ENCODE results near the gene KRT3.
"Not testable (repeated sequence)": the region's sequence is repeated elsewhere in the genome, so short reads cannot be mapped to it uniquely, and the experiment has no call there.

KRT3 gene

GRCh38 chr12:52781399-52782082, 14.4 kb downstream of the KRT3 start:
- no peak for DNase-seq

- DNase-seq, result no peak
Measured at GRCh38 chr12:52779914-52780313, 16.0 kb downstream of the KRT3 start.

GRCh38 chr12:52778833-52779232, 17.1 kb downstream of the KRT3 start:
- DNase-seq, result no peak

- no peak for DNase-seq
Measured at GRCh38 chr12:52777566-52777965, 18.4 kb downstream of the KRT3 start.

- no peak for DNase-seq
Measured at GRCh38 chr12:52776913-52777395, 19.0 kb downstream of the KRT3 start, which contains the start of gene KRT76. Gene KRT76, minus strand, starts transcription at chr12:52777345. Its CDS starts 54 bp downstream, at chr12:52777291.

- no peak for DNase-seq
Measured at GRCh38 chr12:52776435-52776834, 19.5 kb downstream of the KRT3 start.

GRCh38 chr12:52774629-52775250, 21.2 kb downstream of the KRT3 start:
- no peak for DNase-seq

- DNase-seq, result no peak
Measured at GRCh38 chr12:52772772-52773171, 23.1 kb downstream of the KRT3 start.

GRCh38 chr12:52772188-52772587, 23.7 kb downstream of the KRT3 start:
- DNase-seq, result no peak

- no peak for DNase-seq
Measured at GRCh38 chr12:52771505-52771904, 24.4 kb downstream of the KRT3 start.

- no peak for DNase-seq
Measured at GRCh38 chr12:52771088-52771487, 24.8 kb downstream of the KRT3 start.

- no peak for DNase-seq
Measured at GRCh38 chr12:52769946-52770345, 26.0 kb downstream of the KRT3 start.

- no peak for DNase-seq
Measured at GRCh38 chr12:52769354-52769753, 26.6 kb downstream of the KRT3 start.

- no peak for DNase-seq
Measured at GRCh38 chr12:52768479-52769200, 27.3 kb downstream of the KRT3 start.

GRCh38 chr12:52767427-52767826, 28.5 kb downstream of the KRT3 start:
- no peak for DNase-seq

- DNase-seq, result no peak
Measured at GRCh38 chr12:52767020-52767379, 28.9 kb downstream of the KRT3 start.

- no peak for DNase-seq
Measured at GRCh38 chr12:52766351-52767019, 29.4 kb downstream of the KRT3 start.

- DNase-seq, result no peak
Measured at GRCh38 chr12:52765702-52766101, 30.2 kb downstream of the KRT3 start.

- DNase-seq, result no peak
Measured at GRCh38 chr12:52763991-52764390, 31.9 kb downstream of the KRT3 start.

- DNase-seq, result no peak
Measured at GRCh38 chr12:52763036-52763659, 32.8 kb downstream of the KRT3 start.

- no peak for DNase-seq
Measured at GRCh38 chr12:52761802-52762201, 34.1 kb downstream of the KRT3 start.

GRCh38 chr12:52761218-52761617, 34.7 kb downstream of the KRT3 start:
- not testable (repeated sequence) for DNase-seq

- DNase-seq, result no peak
Measured at GRCh38 chr12:52760623-52761022, 35.3 kb downstream of the KRT3 start.
